ENCODE results near the gene MCM6. TPM values are rescaled to one million over a fixed set of nuclear protein-coding genes. Genes with fewer than 3 reads are reported as not detected.
A peak's percentile ranks its signal among the peaks of the same experiment; 100 is the strongest.
"Not testable (repeated sequence)": the region's sequence is repeated elsewhere in the genome, so short reads cannot be mapped to it uniquely, and the experiment has no call there.

Gene MCM6
- total and polyA plus RNA-seq, 10 donors: 4.9 to 17.9 (median 12.6) TPM

DNA sequence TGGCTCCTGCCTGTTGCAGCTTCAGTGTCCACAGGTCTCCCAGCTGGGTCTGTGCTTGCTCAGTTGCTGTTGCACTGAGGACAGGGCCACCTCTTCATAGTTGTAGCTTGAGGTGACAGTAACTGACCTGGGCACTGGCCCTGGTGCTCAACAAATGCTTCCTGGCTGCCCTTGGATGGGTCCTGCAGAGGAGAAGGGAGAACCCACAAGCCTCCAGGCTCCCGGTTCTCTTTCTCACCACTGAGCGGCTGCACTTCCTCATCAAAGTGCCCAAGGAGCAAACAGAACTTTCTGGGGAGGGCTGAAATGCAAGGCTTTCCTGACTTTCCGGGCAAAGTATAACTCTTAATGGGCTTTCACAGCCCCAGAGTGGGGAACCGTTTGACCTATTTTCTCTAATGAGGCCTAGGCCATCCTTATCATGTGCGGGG lies 78.0 kb downstream of the MCM6 start:
- DNase-seq: no peak
- Histone ChIP-seq H3K4me1 (peaks cover 0 to 13% (median 6%) of the 10 kb centered on the region in 6 donors), H3K9me3 (peaks cover 0 to 34% (median 30%) of the 10 kb centered on the region in 8 donors), H3K36me3 (no peaks in the 10 kb centered on the region), H3K27ac (no peak overlapping the region), H3K4me3 (no peak overlapping the region), H3K27me3 (replicated peaks in 1 of 7) (no peaks in the 10 kb centered on the region)
- 39 to 64% (median 48%) methylated on average over 4 to 5 of the region's 5 CpGs for WGBS, 5 donors
- no peak for TF ChIP-seq POLR2AphosphoS5 (IDR thresholded peaks at IDR 0.05)
- TF ChIP-seq, protein P1, sequence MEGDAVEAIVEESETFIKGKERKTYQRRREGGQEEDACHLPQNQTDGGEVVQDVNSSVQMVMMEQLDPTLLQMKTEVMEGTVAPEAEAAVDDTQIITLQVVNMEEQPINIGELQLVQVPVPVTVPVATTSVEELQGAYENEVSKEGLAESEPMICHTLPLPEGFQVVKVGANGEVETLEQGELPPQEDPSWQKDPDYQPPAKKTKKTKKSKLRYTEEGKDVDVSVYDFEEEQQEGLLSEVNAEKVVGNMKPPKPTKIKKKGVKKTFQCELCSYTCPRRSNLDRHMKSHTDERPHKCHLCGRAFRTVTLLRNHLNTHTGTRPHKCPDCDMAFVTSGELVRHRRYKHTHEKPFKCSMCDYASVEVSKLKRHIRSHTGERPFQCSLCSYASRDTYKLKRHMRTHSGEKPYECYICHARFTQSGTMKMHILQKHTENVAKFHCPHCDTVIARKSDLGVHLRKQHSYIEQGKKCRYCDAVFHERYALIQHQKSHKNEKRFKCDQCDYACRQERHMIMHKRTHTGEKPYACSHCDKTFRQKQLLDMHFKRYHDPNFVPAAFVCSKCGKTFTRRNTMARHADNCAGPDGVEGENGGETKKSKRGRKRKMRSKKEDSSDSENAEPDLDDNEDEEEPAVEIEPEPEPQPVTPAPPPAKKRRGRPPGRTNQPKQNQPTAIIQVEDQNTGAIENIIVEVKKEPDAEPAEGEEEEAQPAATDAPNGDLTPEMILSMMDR (IDR thresholded peaks at IDR 0.05 in 8 of 11, conservative IDR thresholded peaks at IDR 0.05 in 3 of 11): peak in 1 of 11 experiments; percentile 14
- intact Hi-C loops (cut with DNase I; ENCODE audit: low total_unique reads): no loop called here

DNA sequence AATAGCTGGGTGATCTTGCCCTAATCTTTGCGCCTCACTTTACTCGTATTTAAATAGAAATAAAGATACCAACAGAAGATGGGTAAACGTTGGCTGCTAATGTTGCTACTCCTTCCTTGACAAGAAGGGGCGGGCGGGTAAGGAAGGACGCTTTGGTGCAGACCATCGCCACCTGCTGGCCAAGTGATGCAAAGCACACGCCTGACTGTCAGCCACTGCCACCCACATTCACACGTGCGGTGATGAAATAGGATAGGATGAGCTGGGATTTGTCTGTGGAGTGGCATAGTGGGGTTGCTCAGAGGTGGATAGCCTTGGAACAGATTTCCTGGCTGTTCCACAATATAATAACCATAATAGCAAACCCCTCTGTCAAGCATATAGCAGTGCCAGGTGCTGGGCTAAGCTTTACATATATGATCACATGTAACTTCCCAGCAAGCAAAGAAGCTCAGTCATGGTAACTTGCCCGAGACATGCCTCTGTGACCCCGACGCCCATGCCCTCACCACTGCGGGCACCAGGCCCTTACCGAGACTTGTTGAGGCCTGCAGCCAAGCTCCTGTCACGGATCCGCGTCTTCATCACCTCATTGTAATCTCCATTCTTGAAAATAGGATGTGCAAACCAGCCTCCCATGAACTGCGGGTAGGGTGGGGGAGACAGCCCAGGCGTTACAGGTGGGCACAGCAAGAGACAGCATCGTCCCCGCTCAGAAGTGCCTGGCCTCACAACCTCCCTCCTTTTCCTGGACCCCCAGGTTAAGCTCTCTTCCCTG lies 78.6 kb downstream of the MCM6 start:
- intact Hi-C loops (cut with DNase I; ENCODE audit: low total_unique reads): no loop called here
- H3K4me3 ChIP-seq: no peak overlapping the region
- H3K27ac ChIP-seq: no peak overlapping the region
- H3K9me3 ChIP-seq: peaks cover 0 to 34% (median 30%) of the 10 kb centered on the region in 8 donors
- no peaks in the 10 kb centered on the region for H3K27me3 ChIP-seq (replicated peaks in 1 of 7)
- TF ChIP-seq POLR2A (IDR thresholded peaks at IDR 0.05) (no peak), POLR2AphosphoS5 (IDR thresholded peaks at IDR 0.05) (no peak)
- TF ChIP-seq, protein P1 (IDR thresholded peaks at IDR 0.05 in 8 of 11, conservative IDR thresholded peaks at IDR 0.05 in 3 of 11): peak; percentile 60 to 94 (median 91)
- no peaks in the 10 kb centered on the region for H3K36me3 ChIP-seq
- peak; percentile 93 for DNase-seq
- 40 to 52% (median 49%) methylated on average over 22 of the region's 22 CpGs for WGBS, 5 donors
- H3K4me1 ChIP-seq: peaks cover 0 to 13% (median 6%) of the 10 kb centered on the region in 6 donors

DNA sequence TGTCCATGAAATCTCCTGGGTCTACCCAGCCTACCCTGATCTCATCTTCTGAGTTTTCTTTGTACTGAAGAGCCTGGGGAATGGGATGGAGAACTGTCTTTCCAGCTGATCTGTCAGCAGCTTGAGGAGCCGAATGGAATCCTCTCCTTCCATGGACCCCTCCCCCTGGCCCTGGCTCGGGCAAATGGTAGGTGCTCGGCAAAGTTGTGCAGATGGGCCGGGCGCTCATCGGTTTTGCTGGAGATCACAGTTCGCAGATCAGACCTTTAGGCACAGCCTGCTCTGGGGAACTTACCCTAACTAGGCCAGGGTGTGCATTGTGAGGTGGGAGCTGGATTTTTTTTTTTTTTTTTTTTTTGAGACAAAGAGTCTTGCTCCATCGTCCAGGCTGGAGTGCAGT lies 79.6 kb downstream of the MCM6 start:
- intact Hi-C loops (cut with DNase I; ENCODE audit: low total_unique reads): no loop called here

DNA sequence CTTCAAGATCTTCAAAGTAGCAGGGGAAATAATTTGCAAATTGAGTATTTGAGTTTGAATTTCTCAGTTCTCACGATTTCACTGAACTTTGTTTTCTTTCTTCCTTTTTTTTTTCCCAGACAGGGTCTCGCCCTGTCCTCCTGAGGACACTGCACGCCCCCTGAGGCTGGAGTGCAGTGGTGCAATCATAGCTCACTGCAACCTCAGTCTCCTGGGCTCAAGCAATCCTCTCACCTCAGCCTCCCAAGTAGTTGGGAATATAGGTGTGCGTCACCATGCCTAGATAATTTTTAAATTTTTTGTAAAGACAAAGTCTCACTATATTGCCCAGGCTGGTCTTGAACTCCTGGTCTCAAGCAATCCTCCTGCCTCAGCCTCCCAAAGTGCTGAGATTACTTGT lies 80.6 kb downstream of the MCM6 start:
- H3K27me3 ChIP-seq (replicated peaks in 1 of 7); DNase-seq; H3K27ac ChIP-seq; intact Hi-C loops (cut with DNase I; ENCODE audit: low total_unique reads); H3K36me3 ChIP-seq; H3K4me3 ChIP-seq: not testable (repeated sequence)
- Histone ChIP-seq H3K9me3 (peaks cover 0 to 13% (median 11%) of the 10 kb centered on the region in 8 donors), H3K4me1 (peaks cover 0 to 13% (median 6%) of the 10 kb centered on the region in 6 donors)
- 62 to 72% (median 67%) methylated on average over 4 of the region's 4 CpGs for WGBS, 5 donors

More for the DNA sequence above, 79.6 kb downstream of the MCM6 start:
- H3K4me1 ChIP-seq: peaks cover 0 to 13% (median 6%) of the 10 kb centered on the region in 6 donors
- no peaks in the 10 kb centered on the region for H3K36me3 ChIP-seq
- no peaks in the 10 kb centered on the region for H3K27me3 ChIP-seq (replicated peaks in 1 of 7)
- H3K27ac ChIP-seq: no peak overlapping the region
- no peak for DNase-seq
- WGBS, 5 donors: 95 to 99% (median 96%) methylated on average over 8 of the region's 8 CpGs
- H3K4me3 ChIP-seq: no peak overlapping the region
- TF ChIP-seq POLR2A (IDR thresholded peaks at IDR 0.05) (no peak), POLR2AphosphoS5 (IDR thresholded peaks at IDR 0.05) (no peak)
- TF ChIP-seq, protein P1 (IDR thresholded peaks at IDR 0.05 in 8 of 11, conservative IDR thresholded peaks at IDR 0.05 in 3 of 11): no peak
- peaks cover 0 to 23% (median 20%) of the 10 kb centered on the region in 8 donors for H3K9me3 ChIP-seq
